22Rv1 (cell line): ENCODE measurements around the gene SCN8A.

Experiments used
- CTCF ChIP-seq: fragments of 450-650 bp; IDR thresholded peaks from 2 replicates; pipeline ENCODE4 v1.5.1; 2017; ENCODE audit warnings: mild to moderate bottlenecking
- ZFX ChIP-seq: fragments of 450-650 bp; IDR thresholded peaks from 2 replicates; pipeline ENCODE4 v1.6.1; 2017; ENCODE audit warnings: antibody characterized with exemption, borderline replicate concordance

GRCh38 chr12:51722431-51722830, 131.4 kb downstream of the SCN8A start:
- TF ChIP-seq ZFX, result no peak
- TF ChIP-seq CTCF, result no peak
